ENCODE measurements around the gene SLC16A13. TPM values are rescaled to one million over a fixed set of nuclear protein-coding genes. Genes with fewer than 3 reads are reported as not detected.

The SLC16A13 gene
- total and polyA plus RNA-seq, 2 experiments from 2014 or later = 6.2 to 18.8 TPM

DNA sequence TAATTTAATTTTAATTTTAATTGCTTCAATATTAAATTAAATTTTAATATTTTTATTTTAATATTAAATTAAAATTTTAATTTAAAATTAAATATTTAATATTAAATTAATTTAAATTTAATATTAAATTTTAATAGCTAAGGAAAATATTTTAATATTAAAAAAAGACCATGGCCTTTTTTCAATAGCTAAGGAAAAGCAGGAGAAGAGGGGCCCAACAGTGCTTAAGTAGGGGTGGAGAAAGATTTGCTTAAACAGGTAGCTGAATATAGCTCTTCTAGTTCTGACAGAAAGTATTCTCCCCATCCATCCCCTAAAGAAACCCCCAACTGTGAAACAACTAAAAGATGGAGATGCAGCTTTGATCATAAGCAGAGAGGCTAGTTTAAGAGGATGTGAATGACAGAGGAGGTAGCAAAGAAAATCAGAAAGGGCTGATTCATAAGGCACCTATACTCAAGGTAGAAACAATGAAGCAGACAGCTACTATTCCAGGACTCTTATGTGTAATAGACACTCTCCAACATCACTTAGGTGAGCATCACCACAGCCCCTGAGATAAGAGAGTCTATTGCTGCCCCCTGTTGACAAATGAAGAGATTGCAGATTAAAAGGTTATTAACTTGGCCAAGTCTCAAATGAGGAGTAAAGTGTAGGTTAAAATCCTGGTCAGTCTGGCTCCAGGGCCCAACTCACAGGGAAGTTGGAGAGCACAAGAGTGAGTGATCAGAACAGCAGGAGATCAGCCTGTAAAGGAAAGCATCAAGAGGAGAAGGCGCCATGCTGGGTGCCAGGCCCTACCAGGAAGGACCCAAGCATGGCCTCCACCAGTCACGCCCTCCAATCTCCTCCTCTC, 31.2 kb upstream of the SLC16A13 start:
- Histone ChIP-seq H3K36me3 (replicated peaks; ENCODE audit: insufficient read depth, low read depth) (no peaks in the 10 kb centered on the region), H4K20me1 (ENCODE audit: insufficient read depth, poor library complexity, severe bottlenecking) (peaks cover 4% of the 10 kb centered on the region), H2AFZ (no peak overlapping the region), H3K4me3 (no peak overlapping the region), H3K4me1 (ENCODE audit: insufficient read depth) (no peaks in the 10 kb centered on the region), H3K27ac (no peak overlapping the region), H3K79me2 (peaks cover 31% of the 10 kb centered on the region), H3K27me3 (no peaks in the 10 kb centered on the region), H3K9me3 (ENCODE audit: low read depth) (no peaks in the 10 kb centered on the region), H3K9me2 (replicated peaks; ENCODE audit: insufficient read depth) (no peaks in the 10 kb centered on the region), H3K4me2 (no peak overlapping the region)
- TF ChIP-seq EZH2 (IDR thresholded peaks at IDR 0.05; ENCODE audit: borderline replicate concordance) = no peak
- TF ChIP-seq, protein P1, sequence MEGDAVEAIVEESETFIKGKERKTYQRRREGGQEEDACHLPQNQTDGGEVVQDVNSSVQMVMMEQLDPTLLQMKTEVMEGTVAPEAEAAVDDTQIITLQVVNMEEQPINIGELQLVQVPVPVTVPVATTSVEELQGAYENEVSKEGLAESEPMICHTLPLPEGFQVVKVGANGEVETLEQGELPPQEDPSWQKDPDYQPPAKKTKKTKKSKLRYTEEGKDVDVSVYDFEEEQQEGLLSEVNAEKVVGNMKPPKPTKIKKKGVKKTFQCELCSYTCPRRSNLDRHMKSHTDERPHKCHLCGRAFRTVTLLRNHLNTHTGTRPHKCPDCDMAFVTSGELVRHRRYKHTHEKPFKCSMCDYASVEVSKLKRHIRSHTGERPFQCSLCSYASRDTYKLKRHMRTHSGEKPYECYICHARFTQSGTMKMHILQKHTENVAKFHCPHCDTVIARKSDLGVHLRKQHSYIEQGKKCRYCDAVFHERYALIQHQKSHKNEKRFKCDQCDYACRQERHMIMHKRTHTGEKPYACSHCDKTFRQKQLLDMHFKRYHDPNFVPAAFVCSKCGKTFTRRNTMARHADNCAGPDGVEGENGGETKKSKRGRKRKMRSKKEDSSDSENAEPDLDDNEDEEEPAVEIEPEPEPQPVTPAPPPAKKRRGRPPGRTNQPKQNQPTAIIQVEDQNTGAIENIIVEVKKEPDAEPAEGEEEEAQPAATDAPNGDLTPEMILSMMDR (IDR thresholded peaks at IDR 0.05; ENCODE audit: poor library complexity) = peak; percentile 67
- 100% methylated on average over 2 of the region's 2 CpGs for WGBS (ENCODE audit: low lambda C conversion rate, missing lambda C conversion rate)
- peak; percentile 78 for DNase-seq (ENCODE audit: low spot score)

DNA sequence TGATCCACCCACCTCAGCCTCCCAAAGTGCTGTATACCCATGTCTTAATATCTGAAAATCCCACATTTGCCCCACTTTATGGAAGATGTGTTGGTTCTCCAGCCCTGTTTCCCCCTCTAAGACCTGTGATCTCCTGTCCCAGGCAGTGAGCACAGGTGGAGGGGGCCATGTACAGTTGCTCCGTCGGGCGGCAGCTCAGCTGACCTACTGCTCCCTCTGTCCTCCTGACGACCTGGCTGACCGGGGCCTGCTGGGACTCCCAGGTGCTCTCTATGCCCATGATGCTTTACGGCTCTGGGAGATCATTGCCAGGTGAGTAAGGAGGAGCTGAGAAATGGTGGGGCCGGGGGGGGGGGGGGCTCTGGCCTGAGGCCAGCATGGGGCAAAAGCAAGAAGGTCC, 30.1 kb upstream of the SLC16A13 start:
- H4K20me1 ChIP-seq (ENCODE audit: insufficient read depth, poor library complexity, severe bottlenecking) = peaks cover 4% of the 10 kb centered on the region
- WGBS (ENCODE audit: low lambda C conversion rate, missing lambda C conversion rate) = 84% methylated on average over 6 of the region's 7 CpGs
- TF ChIP-seq EZH2phosphoT487 (IDR thresholded peaks at IDR 0.05; ENCODE audit: low read depth, severe bottlenecking, unreplicated experiment) (no peak), EZH2 (IDR thresholded peaks at IDR 0.05; ENCODE audit: borderline replicate concordance) (no peak)
- TF ChIP-seq, protein P1 (IDR thresholded peaks at IDR 0.05; ENCODE audit: poor library complexity) = no peak
- no peaks in the 10 kb centered on the region for H3K9me2 ChIP-seq (replicated peaks; ENCODE audit: insufficient read depth)
- no peak overlapping the region for H3K4me2 ChIP-seq
- H3K4me3 ChIP-seq = no peak overlapping the region
- DNase-seq (ENCODE audit: low spot score) = no peak
- H3K79me2 ChIP-seq = peaks cover 42% of the 10 kb centered on the region
- H3K4me1 ChIP-seq (ENCODE audit: insufficient read depth) = no peaks in the 10 kb centered on the region
- no peaks in the 10 kb centered on the region for H3K27me3 ChIP-seq
- H3K36me3 ChIP-seq (replicated peaks; ENCODE audit: insufficient read depth, low read depth) = no peaks in the 10 kb centered on the region
- no peaks in the 10 kb centered on the region for H3K9me3 ChIP-seq (ENCODE audit: low read depth)
- no peak overlapping the region for H2AFZ ChIP-seq
- no peak overlapping the region for H3K27ac ChIP-seq

DNA sequence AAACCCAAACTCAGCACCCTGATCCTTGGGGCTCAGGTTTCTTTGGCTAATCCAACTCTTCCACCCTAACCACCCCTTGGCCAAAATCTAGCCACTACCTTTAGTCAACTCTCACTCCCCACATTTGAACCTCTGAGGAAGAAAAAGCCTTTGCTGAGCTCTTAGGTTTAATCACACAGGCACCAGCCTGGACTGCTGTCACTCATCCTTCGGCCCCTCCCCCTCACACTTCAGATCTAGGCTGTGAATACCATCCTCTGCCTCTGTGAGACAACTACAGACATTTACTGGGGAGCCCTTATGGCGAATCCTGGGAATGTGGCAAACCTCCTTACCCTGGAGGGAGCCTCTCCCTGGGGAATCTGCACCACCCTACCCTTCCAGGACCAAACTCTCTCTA, 28.7 kb upstream of the SLC16A13 start:
- H3K27me3 ChIP-seq = no peaks in the 10 kb centered on the region
- 96% methylated on average over 2 of the region's 2 CpGs for WGBS (ENCODE audit: low lambda C conversion rate, missing lambda C conversion rate)
- no peak overlapping the region for H3K4me2 ChIP-seq
- DNase-seq (ENCODE audit: low spot score) = no peak
- no peaks in the 10 kb centered on the region for H3K9me2 ChIP-seq (replicated peaks; ENCODE audit: insufficient read depth)
- H3K4me3 ChIP-seq = no peak overlapping the region
- peaks cover 4% of the 10 kb centered on the region for H4K20me1 ChIP-seq (ENCODE audit: insufficient read depth, poor library complexity, severe bottlenecking)
- no peaks in the 10 kb centered on the region for H3K9me3 ChIP-seq (ENCODE audit: low read depth)
- no peaks in the 10 kb centered on the region for H3K36me3 ChIP-seq (replicated peaks; ENCODE audit: insufficient read depth, low read depth)
- H3K4me1 ChIP-seq (ENCODE audit: insufficient read depth) = peaks cover 5% of the 10 kb centered on the region
- no peak overlapping the region for H2AFZ ChIP-seq
- TF ChIP-seq EZH2phosphoT487 (IDR thresholded peaks at IDR 0.05; ENCODE audit: low read depth, severe bottlenecking, unreplicated experiment) (no peak), EZH2 (IDR thresholded peaks at IDR 0.05; ENCODE audit: borderline replicate concordance) (no peak)
- TF ChIP-seq, protein P1 (IDR thresholded peaks at IDR 0.05; ENCODE audit: poor library complexity) = no peak
- H3K27ac ChIP-seq = no peak overlapping the region
- peaks cover 54% of the 10 kb centered on the region for H3K79me2 ChIP-seq

Data from hepatocyte (in vitro differentiated cells).